Neural cell (in vitro differentiated cells): ENCODE data around the gene MDP1.

ENCODE experiments used
- CTCF ChIP-seq: fragments of 450-650 bp; IDR thresholded peaks from 2 replicates; pipeline ENCODE4 v1.5.1; 2014; ENCODE audit warnings: antibody characterized with exemption, mild to moderate bottlenecking, moderate library complexity; ENCODE audit not compliant: poor library complexity, severe bottlenecking
- EZH2 ChIP-seq: fragments of 200-600, 300-800 bp; shearing (Covaris generic), sonication (generic); IDR thresholded peaks from 2 replicates; pipeline ENCODE4 v1.6.1; 2014; ENCODE audit warnings: antibody characterized with exemption, low read length, borderline replicate concordance, mild to moderate bottlenecking; ENCODE audit not compliant: insufficient read depth, poor library complexity, severe bottlenecking
- POLR2AphosphoS5 ChIP-seq: IDR thresholded peaks from 2 replicates; pipeline ENCODE4 v1.6.1; 2012
- SMC3 ChIP-seq: fragments of 450-650 bp; conservative IDR thresholded peaks from 2 replicates; pipeline ENCODE4 v1.6.1; 2014; ENCODE audit warnings: antibody characterized with exemption, mild to moderate bottlenecking, moderate library complexity; ENCODE audit not compliant: poor library complexity

- TF ChIP-seq CTCF (no peak), POLR2AphosphoS5 (no peak), SMC3 (no peak), EZH2 (no peak)
These were observed 41.1 kb upstream of the MDP1 start for GRCh38 chr14:24256960-24257359.
